Amygdala (tissue), 56 donors: Measurements from ENCODE around the gene UCK2.
A peak's percentile ranks its signal among the peaks of the same experiment; 100 is the strongest.

Experiments used
- DNase-seq, 56 donors: peaks; one replicate each; lab custom pipeline; 2025; lab: John Stamatoyannopoulos, UW

UCK2 gene

DNA sequence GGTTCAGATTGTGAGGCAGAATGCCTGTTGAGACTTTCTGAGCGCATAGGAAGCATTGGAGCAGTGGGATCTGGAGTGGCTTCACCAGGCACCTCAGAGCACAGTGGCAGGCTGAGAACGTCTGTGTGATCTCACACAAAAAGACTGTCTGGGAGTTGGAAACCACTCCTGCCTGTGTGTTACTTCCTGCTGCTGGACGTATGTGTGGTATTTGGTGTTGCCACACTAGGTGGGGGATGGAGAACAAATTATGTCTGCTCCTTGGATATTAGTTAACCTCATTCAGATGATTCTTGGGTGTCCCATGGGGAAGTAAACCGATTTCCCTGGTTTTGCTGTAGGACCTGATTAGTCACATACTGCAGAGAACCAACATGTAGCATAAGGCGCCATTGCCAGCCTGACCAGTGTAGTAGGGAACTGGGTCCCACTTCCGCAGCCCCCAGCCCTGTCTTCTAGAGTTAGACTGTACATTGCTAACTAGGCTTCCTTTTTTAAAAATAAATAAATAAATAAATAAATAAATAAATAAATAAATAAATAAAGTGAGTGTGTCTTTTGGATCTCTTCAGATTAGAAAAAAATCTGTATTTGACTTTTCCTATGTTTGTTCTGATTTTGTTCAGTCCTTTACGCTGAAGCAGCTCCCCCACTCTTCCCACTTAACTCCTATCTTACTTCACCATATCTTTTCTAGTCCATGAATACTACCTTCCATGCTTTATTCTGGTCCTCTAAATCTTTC lies 26.9 kb downstream of the UCK2 start:
- DNase-seq = peak in 1 of 56 donors; percentile 12

- DNase-seq = no peak
Observed at GRCh38 chr1:165855010-165855838, 27.8 kb downstream of the UCK2 start.

DNA sequence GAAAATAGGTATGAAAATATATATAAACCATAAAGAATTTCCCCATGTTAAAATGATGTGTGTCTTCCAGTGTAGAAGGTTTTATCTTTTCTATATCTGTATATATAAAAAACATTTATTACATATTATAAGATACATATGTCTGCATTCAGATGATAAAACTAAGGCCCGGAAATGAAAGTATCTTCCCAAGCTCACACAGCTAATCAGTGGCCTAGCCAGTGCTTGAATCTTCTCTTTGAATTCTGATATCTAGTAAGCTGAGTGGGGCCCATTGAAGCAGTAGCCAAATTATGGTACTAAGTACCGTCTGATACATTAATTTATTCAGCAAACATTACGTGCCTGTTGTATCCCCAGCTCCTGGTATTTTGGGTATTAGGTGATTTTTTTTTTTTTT lies 28.6 kb downstream of the UCK2 start:
- no peak for DNase-seq

- no peak for DNase-seq
Observed at GRCh38 chr1:165856606-165857005, 29.2 kb downstream of the UCK2 start.

- DNase-seq = no peak
Observed at GRCh38 chr1:165857046-165857801, 29.8 kb downstream of the UCK2 start.

- DNase-seq = no peak
Observed at GRCh38 chr1:165858364-165858823, 31.0 kb downstream of the UCK2 start.

DNA sequence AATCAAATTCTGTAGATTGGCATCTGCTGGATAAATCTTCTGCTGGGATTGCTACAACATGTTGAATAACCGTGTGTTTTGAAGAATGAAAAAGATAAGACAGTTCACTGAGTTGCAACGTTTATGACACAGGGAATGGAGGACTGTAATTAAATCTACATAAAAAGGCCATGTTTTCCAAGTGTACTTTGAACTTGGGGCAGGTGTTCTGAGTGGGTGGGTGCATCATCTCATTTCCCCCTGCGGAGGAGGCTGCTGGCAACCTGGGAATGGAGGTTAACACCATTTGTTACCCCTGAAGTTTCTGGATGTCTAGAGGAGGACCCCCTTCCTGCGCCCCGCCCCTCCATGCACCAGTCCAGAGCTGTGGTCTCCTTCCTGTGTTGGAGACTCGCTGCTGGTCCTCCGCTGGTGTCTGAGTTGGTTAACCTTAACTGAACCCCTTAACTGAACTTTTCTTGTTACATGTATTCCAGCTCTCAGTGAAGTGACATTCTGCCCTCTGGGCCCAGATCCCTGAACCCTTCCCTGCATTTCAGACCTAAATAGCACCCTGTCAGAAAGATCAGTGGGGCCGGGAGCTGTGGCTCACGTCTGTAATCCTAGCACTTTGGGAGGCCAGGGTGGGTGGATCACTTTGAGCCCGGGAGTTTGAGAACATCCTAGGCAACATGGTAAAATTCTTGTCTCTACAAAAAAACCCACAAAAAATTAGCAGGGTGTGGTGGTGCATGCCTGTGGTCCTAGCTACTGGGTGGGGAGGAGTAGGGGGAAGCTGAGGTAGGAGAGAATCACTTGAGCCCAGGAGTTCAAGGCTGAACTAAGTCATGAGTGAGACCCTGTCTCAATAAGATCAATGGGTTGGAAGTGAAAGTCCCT lies 31.8 kb downstream of the UCK2 start:
- no peak for DNase-seq

- DNase-seq = no peak
Observed at GRCh38 chr1:165860065-165860464, 32.7 kb downstream of the UCK2 start.

- DNase-seq = no peak
Observed at GRCh38 chr1:165861911-165862310, 34.5 kb downstream of the UCK2 start.

DNA sequence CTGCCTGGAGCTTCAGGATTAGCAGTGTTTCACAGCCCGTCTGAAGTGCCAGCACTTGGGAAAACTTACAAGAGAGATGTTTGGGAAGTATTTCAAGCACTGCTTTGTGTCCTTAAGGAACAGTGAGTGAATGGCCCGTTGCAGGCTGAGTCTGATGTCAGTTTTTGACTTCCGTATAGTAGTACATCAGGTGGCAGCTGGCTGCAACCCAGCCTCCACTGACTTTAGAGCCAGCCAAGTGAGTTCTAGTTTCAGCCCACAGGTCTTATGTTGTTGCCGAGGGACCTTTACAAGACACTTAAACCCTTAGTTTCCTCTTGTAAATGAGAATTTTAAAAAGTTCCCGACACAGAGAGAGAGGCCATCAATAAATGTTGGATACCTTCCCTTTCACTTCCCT lies 35.0 kb downstream of the UCK2 start:
- peak in 3 of 56 donors; percentile 5 to 15 (median 6) for DNase-seq

DNA sequence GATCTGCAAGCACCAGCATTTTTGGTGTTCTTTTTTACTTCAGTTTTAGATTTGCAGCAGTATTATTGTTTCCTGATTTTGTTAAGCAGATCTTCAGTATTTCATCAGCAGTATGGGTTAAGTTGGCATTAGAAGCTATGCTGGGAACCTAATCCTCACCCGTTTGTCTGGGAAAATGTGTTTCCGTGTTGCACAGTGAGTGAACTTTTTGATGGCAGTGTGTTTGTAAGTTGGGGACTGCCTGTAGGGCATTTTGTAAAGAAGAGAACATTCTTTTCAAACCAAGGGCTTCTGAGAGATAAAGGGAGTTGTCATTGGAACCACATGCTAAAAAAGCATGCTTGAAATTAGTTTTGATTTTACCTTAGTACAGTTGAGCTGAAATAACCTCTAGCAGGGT lies 35.9 kb downstream of the UCK2 start:
- no peak for DNase-seq

- no peak for DNase-seq
Observed at GRCh38 chr1:165865633-165866340, 38.4 kb downstream of the UCK2 start.

DNA sequence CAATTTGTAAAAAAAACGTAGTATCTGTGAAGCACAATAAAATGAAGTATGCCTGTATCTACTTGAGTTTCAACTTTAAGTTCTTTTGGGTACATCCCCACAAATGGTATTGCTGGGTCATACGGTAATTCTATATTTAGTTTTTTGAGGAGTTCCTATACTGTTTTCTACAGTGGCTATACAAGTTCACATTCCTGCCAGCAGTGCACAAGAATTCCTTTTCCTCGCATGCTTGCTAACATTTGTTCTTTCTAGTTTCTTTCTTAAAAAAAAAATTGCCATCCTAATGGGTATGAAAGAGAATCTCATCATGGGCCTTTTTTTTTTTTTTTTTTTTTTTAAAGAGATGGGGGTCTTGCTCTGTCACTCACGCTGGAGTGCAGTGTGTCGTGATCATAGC lies 41.9 kb downstream of the UCK2 start:
- no peak for DNase-seq

DNA sequence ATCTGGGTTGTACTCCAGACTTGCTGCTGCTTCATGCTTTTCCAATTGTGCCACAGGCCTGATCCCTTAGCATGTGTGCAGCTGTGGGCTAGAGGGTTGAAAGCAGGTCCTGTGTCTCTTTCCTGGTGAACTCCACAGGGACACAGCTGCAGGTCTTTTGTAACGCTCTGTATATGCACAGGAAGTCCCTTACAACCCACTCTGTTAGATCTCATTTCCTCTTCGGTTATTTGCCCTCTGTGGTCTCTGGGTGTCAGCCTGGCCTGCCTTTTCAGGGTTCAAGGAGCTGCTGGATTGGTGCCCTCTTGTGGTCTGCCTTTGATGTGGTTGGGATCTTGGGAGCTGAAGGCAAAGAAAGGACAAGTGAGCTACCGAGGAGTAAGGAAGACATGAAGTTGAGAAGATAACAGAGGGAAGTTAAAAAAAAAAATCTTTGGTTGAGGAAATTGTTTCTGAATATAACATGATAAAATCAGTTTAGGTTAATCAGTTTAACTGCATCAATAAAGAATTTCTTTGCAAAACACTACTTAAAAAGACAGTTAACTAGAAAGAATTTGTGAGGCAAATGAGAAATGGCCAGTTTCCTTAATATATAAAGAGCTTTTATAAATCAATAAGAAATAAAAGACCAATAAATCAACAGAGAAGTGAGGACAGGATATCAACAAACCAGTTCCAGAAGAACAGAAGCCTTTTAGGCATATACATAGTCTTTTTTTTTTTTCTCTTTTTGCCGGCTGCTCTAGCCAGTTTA lies 44.1 kb downstream of the UCK2 start:
- DNase-seq = peak in 34 of 56 donors; percentile 4 to 54 (median 18)

- DNase-seq = no peak
Observed at GRCh38 chr1:165873481-165873880, 46.1 kb downstream of the UCK2 start.

DNA sequence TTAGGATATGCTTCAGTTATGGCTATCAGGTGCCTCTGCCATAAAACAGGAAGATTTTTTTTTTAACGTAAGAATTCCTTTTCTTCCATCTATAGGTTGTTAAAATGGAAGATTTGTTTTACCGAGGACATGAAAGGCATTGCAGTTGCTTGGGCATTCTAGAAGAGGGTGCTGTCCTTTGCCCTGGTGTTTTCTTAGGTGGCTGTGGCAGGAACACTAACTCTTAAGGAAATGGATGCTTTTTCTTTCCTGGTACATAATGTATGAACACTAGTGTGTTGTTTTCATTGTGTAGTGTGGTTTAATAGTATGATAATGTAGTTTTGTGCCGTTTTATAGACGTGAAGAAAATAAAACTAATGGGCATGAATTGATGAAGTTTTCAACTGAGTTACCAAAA lies 47.2 kb downstream of the UCK2 start:
- no peak for DNase-seq

GRCh38 chr1:165875171-165875570 lies 47.8 kb downstream of the UCK2 start:
- no peak for DNase-seq

- no peak for DNase-seq
Observed at GRCh38 chr1:165875604-165876003, 48.2 kb downstream of the UCK2 start.

- no peak for DNase-seq
Observed at GRCh38 chr1:165876121-165876520, 48.7 kb downstream of the UCK2 start.
